Liver (tissue), 9 donors: ENCODE data around the gene TNS1. TPM values are rescaled to one million over a fixed set of nuclear protein-coding genes. Genes with fewer than 3 reads are reported as not detected.

ENCODE experiments used
- DNase-seq: peaks from one replicate; pipeline ENCODE4 v3.0.0-alpha.2; 2017; ENCODE audit warnings: low spot score
- H3K27ac ChIP-seq, 2 donors: one replicate each; pipeline ENCODE4 v1.7.0; 2013; ENCODE audit warnings: inconsistent platforms in 2 of 2, low read length in 2 of 2, control low read depth in 1 of 2, low read depth in 1 of 2, mild to moderate bottlenecking in 1 of 2
- H3K27me3 ChIP-seq, 4 donors: one replicate each; pipeline versions ENCODE4 v1.6.1 to v1.7.0; 2013; ENCODE audit warnings: low read length in 3 of 4, inconsistent platforms in 1 of 4, mild to moderate bottlenecking in 1 of 4, moderate library complexity in 1 of 4; ENCODE audit not compliant: control insufficient read depth in 4 of 4, insufficient read depth in 4 of 4
- H3K36me3 ChIP-seq, 4 donors: one replicate each; pipeline versions ENCODE4 v1.6.1 to v1.7.0; 2013; ENCODE audit warnings: low read length in 3 of 4, mild to moderate bottlenecking in 3 of 4, low read depth in 1 of 4, moderate library complexity in 1 of 4; ENCODE audit not compliant: control insufficient read depth in 4 of 4, insufficient read depth in 3 of 4
- H3K4me1 ChIP-seq, 4 donors: one replicate each; pipeline versions ENCODE4 v1.6.1 to v1.7.0; 2013; ENCODE audit warnings: low read length in 3 of 4, mild to moderate bottlenecking in 3 of 4, moderate library complexity in 1 of 4; ENCODE audit not compliant: control insufficient read depth in 4 of 4, insufficient read depth in 4 of 4
- H3K4me3 ChIP-seq, 3 donors: one replicate each; pipeline versions ENCODE4 v1.6.1 to v1.7.0; 2013; ENCODE audit warnings: low read length in 3 of 3, control low read depth in 1 of 3, low read depth in 1 of 3, mild to moderate bottlenecking in 1 of 3
- H3K9ac ChIP-seq, 2 donors: one replicate each; pipeline ENCODE4 v1.7.0; 2013; ENCODE audit warnings: low read length in 2 of 2, mild to moderate bottlenecking in 2 of 2, moderate library complexity in 2 of 2, control low read depth in 1 of 2, low read depth in 1 of 2
- H3K9me3 ChIP-seq, 4 donors: one replicate each; pipeline versions ENCODE4 v1.6.1 to v1.7.0; 2013; ENCODE audit warnings: low read length in 3 of 4; ENCODE audit not compliant: control insufficient read depth in 4 of 4
- CTCF ChIP-seq: fragments of 150-350 bp; IDR thresholded peaks from 2 replicates; pipeline ENCODE4 v1.5.1; 2017; ENCODE audit warnings: improper control_type of control experiment, low read depth, low read length; ENCODE audit not compliant: missing input control
- FOXA2 ChIP-seq: IDR thresholded peaks from 2 replicates; pipeline ENCODE4 v1.6.1; 2016; ENCODE audit warnings: antibody characterized with exemption
- GABPA ChIP-seq, 2 donors: IDR thresholded peaks in 1 of 2; conservative IDR thresholded peaks in 1 of 2; 2 replicates each; pipeline ENCODE4 v1.6.1; 2016; ENCODE audit warnings: antibody characterized with exemption in 2 of 2, mild to moderate bottlenecking in 1 of 2, moderate library complexity in 1 of 2
- HNF4A ChIP-seq, 2 donors: conservative IDR thresholded peaks; 2 replicates each; pipeline ENCODE4 v1.6.1; 2016; ENCODE audit warnings: antibody characterized with exemption in 2 of 2, mild to moderate bottlenecking in 2 of 2
- JUND ChIP-seq, 2 donors: IDR thresholded peaks; 2 replicates each; pipeline ENCODE4 v1.6.1; 2016; ENCODE audit warnings: antibody characterized with exemption in 2 of 2
- MAX ChIP-seq: IDR thresholded peaks from 2 replicates; pipeline ENCODE4 v1.6.1; 2016; ENCODE audit warnings: antibody characterized with exemption
- NR2F2 ChIP-seq: IDR thresholded peaks from 2 replicates; pipeline ENCODE4 v1.6.1; 2016; ENCODE audit warnings: antibody characterized with exemption
- RAD21 ChIP-seq, 2 donors: IDR thresholded peaks; 2 replicates each; pipeline ENCODE4 v1.6.1; 2016; ENCODE audit warnings: antibody characterized with exemption in 2 of 2, mild to moderate bottlenecking in 2 of 2
- REST ChIP-seq: IDR thresholded peaks from 2 replicates; pipeline ENCODE4 v1.6.1; 2016; ENCODE audit warnings: antibody characterized with exemption, mild to moderate bottlenecking
- RXRA ChIP-seq, 2 donors: IDR thresholded peaks; 2 replicates each; pipeline ENCODE4 v1.6.1; 2017 to 2018; ENCODE audit warnings: antibody characterized with exemption in 2 of 2, mild to moderate bottlenecking in 1 of 2
- SP1 ChIP-seq: IDR thresholded peaks from 2 replicates; pipeline ENCODE4 v1.6.1; 2018; ENCODE audit warnings: antibody characterized with exemption, mild to moderate bottlenecking
- YY1 ChIP-seq: IDR thresholded peaks from 2 replicates; pipeline ENCODE4 v1.6.1; 2016; ENCODE audit warnings: antibody characterized with exemption, mild to moderate bottlenecking
- WGBS: extraction: QIAGEN DNeasy Blood & Tissue Kit; methylation state at CpG from one replicate; pipeline ENCODE4 v1.1.7; 2013; 5-methylcytosine and 5-hydroxymethylcytosine counted together
- polyA plus RNA-seq, 2 donors: library from polyadenylated mRNA; stranded (reverse) in 1 of 2; unstranded in 1 of 2; fragments of 200-250 nt in 1 of 2; fragments of >200 nt in 1 of 2; fragmentation: Nextera tagmentation in 1 of 2; extraction: Ambion mirVana in 1 of 2; gene quantifications; one replicate each; pipeline versions ENCODE4 v1.2.1 to v1.2.3, GENCODE V29; 2013 to 2015
- total RNA-seq, 2 donors: library from RNA; depleted of rRNA; stranded (reverse); fragments of >200 nt; gene quantifications; one replicate each; pipeline ENCODE4 v1.2.3, GENCODE V29; 2014
- TF ChIP-seq, protein P1 (sequence below): IDR thresholded peaks from 2 replicates; pipeline ENCODE4 v1.6.1; 2016; ENCODE audit warnings: antibody characterized with exemption
- TF ChIP-seq, protein P2 (sequence below): IDR thresholded peaks from 2 replicates; pipeline ENCODE4 v1.6.1; 2016; ENCODE audit warnings: antibody characterized with exemption
- donor health status: healthy.
- donor health status: healthy.
- donor health status: healthy.
- donor health status: healthy.
- donor health status: healthy.

TNS1 gene
- total and polyA plus RNA-seq, 4 donors = 16.3 to 128 (median 57.3) TPM

DNA sequence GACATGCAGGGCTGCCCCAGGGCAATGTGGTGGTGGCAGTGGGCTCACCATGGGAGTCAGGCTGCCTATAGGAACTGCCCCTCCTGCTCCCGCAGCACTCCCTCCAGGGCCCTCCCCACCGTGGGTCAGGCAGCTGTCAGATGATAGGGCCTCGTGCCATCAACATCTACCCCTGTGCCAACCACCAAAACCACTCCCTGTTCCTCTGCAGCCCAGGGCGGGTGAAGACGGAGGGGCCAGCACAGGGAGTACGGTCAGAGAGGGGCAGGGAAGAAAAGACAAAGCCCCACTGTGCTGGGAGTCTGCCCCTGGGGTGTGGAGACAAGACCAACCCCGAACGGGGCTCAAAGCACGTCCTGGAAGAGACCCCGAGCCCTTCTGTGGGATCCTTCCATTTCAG lies 97.4 kb downstream of the TNS1 start (continued):
- TF ChIP-seq CTCF (no peak), GABPA (IDR thresholded peaks at IDR 0.05 in 1 of 2, conservative IDR thresholded peaks at IDR 0.05 in 1 of 2) (no peak), RAD21 (IDR thresholded peaks at IDR 0.05) (no peak), FOXA2 (no peak)

DNA sequence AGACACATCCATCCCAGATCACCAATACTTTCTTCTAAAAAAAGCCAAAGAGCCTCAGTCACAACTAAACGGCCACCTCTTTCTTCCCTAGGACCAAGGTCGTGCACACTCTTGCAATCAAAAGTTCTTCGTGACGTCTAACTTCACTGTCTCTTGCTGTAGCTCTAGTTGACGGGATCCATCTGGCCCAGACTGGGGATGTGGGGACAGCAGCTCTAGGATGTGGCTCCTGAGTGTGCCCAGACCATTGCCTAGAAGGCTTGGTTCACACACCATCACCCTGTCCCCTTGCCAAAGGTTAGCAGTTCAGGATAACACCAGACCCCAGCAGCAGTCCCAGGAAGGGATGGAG lies 98.2 kb downstream of the TNS1 start:
- H3K27me3 ChIP-seq = no peaks in the 10 kb centered on the region
- TF ChIP-seq REST (no peak), HNF4A (conservative IDR thresholded peaks at IDR 0.05) (no peak), SP1 (no peak), JUND (IDR thresholded peaks at IDR 0.05) (no peak), MAX (no peak), RXRA (IDR thresholded peaks at IDR 0.05) (no peak), FOXA2 (no peak), NR2F2 (no peak), YY1 (no peak)
- TF ChIP-seq, protein P1, sequence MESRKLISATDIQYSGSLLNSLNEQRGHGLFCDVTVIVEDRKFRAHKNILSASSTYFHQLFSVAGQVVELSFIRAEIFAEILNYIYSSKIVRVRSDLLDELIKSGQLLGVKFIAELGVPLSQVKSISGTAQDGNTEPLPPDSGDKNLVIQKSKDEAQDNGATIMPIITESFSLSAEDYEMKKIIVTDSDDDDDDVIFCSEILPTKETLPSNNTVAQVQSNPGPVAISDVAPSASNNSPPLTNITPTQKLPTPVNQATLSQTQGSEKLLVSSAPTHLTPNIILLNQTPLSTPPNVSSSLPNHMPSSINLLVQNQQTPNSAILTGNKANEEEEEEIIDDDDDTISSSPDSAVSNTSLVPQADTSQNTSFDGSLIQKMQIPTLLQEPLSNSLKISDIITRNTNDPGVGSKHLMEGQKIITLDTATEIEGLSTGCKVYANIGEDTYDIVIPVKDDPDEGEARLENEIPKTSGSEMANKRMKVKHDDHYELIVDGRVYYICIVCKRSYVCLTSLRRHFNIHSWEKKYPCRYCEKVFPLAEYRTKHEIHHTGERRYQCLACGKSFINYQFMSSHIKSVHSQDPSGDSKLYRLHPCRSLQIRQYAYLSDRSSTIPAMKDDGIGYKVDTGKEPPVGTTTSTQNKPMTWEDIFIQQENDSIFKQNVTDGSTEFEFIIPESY = no peak
- TF ChIP-seq, protein P2, sequence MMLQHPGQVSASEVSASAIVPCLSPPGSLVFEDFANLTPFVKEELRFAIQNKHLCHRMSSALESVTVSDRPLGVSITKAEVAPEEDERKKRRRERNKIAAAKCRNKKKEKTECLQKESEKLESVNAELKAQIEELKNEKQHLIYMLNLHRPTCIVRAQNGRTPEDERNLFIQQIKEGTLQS = no peak
- H3K27ac ChIP-seq = peak overlapping the region; percentile 95 to 97
- H3K9me3 ChIP-seq = no peaks in the 10 kb centered on the region
- H3K4me1 ChIP-seq = peaks cover 36 to 87% (median 72%) of the 10 kb centered on the region in 4 donors
- H3K36me3 ChIP-seq = peaks cover 0 to 3% (median under 1%) of the 10 kb centered on the region in 4 donors
- no peak for DNase-seq
- no peak overlapping the region for H3K4me3 ChIP-seq
- peak overlapping the region; percentile 67 to 72 for H3K9ac ChIP-seq
- WGBS = 37% methylated on average over 5 of the region's 5 CpGs
